GM21447 (cell line): ENCODE data around the gene NRXN2.

ENCODE experiments used
- ATAC-seq: cut with Tn5 transposase; IDR thresholded peaks from one replicate; pipeline ENCODE4 v1.9.1; 2021; ENCODE audit not compliant: unreplicated experiment

Gene NRXN2

DNA sequence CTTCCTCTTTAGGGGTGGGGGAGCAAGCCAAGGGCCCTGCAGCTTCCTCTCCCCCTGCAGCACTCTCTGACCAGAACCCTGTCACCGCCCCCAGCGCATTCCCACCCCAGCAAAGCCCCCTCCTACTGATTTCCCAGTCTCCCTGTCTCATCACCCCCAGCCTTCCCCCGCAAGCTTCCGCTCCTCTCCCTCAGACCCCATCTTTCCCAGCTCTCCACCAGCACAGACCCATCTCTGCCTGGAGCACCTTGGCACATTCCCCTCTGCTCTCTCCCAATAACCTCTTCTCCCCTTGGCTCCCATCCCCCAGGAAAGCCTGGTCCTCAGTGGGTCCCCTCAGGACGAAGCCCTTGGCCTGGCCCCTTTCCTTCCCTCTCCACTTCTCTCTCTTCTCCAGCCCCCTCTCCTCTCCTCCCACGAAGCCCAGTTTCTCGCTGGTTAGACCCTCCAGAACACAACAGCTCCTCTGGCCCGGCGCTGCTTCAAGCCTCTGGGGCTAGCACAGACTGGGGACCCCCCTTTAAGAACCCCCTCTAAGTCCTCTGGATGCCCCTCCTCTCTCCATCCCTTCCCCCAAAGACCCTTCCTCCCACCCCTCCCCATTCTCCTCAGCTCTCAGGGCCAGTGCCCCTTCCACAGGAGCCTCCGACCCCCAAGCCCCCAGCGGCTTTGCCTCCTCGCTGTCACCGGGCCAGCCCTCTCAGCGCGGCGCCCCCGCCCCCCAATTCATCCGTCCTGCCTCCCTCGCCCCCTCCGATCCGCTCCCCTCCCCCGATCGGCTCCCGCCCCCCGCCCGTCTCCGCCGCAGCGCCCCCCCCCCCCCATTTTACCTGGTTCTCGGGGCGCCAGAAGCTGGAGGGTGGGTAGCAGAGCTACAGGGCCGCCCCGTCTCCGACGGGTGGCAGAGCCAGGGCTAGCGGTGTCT, 594 bp downstream of the NRXN2 start:
- no peak for ATAC-seq

DNA sequence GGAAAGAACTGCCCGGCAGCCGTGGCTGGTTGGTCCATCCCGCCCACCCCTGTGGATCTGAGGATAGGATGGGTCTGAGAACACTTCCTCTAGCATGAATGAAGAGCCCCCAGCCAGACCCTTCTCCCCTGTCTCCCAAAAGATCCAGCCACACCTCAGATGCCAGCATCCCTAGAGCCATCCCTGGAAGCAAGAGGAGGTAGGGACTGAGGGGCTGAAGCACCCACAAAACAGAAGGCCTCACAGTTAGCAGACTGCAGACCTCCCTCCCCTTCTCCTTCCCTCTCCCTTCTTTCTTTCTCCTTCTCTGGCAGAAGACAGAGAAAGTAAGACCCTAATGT, 1.7 kb downstream of the NRXN2 start:
- no peak for ATAC-seq

GRCh38 chr11:64720640-64721358, 2.2 kb downstream of the NRXN2 start:
- ATAC-seq: no peak

DNA sequence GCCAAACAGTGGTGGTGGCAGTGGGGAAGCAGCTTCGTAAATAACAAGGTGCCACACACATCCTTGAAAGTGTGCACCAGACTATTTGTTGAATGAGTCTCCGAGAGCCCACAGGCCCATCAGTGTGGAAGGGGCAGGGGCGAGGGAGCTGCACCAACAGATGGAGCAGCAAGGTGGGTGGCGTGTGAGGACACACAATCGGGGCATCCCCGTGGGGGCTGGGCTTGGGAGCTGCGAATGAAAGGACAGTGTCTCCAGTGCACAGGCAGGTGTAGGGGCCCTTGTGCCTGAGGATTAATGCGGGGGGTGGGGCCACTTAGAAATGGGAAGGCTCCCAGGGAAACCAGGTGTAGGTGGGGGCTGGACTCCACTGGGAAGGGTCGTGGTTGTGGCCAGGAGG, 2.8 kb downstream of the NRXN2 start:
- no peak for ATAC-seq

- no peak for ATAC-seq
Measured at GRCh38 chr11:64719406-64719805, 3.6 kb downstream of the NRXN2 start.

DNA sequence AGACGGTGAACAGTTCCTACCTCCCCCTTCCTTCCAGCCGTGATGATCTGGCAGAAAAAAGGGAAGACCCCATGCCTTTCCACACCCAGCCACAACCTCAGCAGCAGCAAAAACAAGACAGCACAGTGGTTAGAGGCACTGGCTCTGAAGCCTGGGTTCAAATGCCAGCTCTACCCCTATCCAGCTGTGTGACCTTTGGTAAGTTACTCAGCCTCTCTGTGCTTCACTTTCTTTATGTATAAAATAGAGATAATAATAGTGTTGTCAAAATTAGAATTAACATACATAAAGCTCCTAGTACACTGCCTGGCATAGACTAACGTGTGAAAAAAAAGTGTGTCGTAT, 4.2 kb downstream of the NRXN2 start:
- ATAC-seq: no peak

- no peak for ATAC-seq
Measured at GRCh38 chr11:64718084-64718779, 4.8 kb downstream of the NRXN2 start.

- no peak for ATAC-seq
Measured at GRCh38 chr11:64717268-64717578, 5.8 kb downstream of the NRXN2 start.

GRCh38 chr11:64716473-64717267, 6.3 kb downstream of the NRXN2 start:
- ATAC-seq: no peak

GRCh38 chr11:64715756-64716472, 7.1 kb downstream of the NRXN2 start:
- no peak for ATAC-seq

- ATAC-seq: no peak
Measured at GRCh38 chr11:64715110-64715509, 7.9 kb downstream of the NRXN2 start.

- no peak for ATAC-seq
Measured at GRCh38 chr11:64714666-64715065, 8.3 kb downstream of the NRXN2 start.

DNA sequence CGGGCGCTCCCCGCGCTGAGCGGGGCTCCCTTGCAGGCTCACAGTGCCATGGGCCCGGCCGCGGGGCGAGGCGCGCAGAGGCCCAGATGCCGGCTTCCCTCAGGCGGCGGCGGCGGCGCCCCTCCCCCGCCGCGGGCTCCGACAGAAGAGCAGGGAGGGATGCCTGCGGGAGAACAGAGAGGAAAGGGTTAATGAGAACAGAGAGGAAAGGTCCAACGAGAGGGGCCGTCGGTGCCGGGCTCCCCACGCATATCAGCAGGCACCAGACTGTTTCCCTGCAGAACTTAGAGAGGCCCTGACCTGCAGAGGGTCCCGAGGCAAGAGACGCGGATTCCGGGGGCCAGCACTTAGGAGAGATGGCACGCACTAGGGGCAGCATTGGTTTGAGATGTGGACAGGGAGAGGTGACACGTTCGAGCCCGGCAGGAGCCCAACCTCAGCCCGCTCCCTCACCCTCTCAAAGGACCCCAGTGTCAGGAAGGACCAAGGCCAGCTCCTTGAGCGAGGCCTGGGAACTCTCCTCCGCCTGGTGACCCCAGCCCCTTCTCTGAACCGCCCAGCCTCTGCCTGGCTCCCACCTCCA, 9.1 kb downstream of the NRXN2 start:
- ATAC-seq: no peak

DNA sequence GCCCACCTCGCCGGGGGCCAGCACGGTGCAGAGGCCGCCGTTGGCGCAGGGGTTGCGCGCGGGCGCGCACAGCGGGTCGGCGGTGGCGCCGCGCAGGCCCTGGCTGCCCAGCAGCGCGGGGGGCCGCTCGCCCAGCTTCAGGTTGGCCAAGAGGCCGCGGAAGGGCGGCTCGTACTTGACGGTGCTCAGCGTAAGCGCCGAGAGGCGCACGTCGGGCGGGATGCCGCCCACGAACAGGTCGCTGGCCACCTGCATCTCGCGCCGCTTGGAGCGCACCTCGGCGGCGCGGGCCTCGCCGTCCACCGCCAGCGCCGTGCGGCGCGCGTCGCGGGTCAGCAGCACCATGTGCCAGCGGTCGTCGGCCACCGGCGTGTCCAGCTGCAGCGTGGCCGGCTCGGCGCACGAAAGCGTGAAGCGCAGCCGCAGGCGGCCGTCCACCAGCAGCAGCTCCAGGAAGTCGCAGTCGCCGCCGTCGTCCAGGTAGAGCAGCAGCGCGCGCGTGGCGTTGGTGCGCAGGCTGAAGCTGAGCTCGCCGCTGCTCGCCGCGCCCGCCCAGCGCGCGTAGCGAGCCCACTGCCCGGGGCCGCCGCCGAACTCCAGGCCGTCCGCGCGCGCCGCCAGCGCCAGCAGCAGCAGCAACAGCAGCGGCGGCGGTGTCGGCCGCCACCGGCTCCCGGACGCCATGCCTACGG, 9.8 kb downstream of the NRXN2 start:
- no peak for ATAC-seq

GRCh38 chr11:64712430-64713015, 10.5 kb downstream of the NRXN2 start:
- no peak for ATAC-seq

GRCh38 chr11:64711956-64712362, 11.0 kb downstream of the NRXN2 start:
- ATAC-seq: no peak

- no peak for ATAC-seq
Measured at GRCh38 chr11:64711138-64711955, 11.7 kb downstream of the NRXN2 start.

GRCh38 chr11:64710418-64711137, 12.4 kb downstream of the NRXN2 start:
- no peak for ATAC-seq
